Endodermal cell (in vitro differentiated cells): ENCODE results near the gene OVOL2. TPM values are rescaled to one million over a fixed set of nuclear protein-coding genes. Genes with fewer than 3 reads are reported as not detected.

Source experiments
- DNase-seq: peaks from one replicate; pipeline ENCODE4 v3.0.0-alpha.2; 2017
- H3K27ac ChIP-seq: 2 replicates; pipeline ENCODE4 v1.5.1; 2013; ENCODE audit warnings: mild to moderate bottlenecking, low read depth, low read length, moderate library complexity
- H3K27me3 ChIP-seq: 2 replicates; pipeline ENCODE4 v1.6.1; 2013; ENCODE audit warnings: mild to moderate bottlenecking, low read length, moderate library complexity; ENCODE audit not compliant: insufficient read depth, control insufficient read depth, poor library complexity, severe bottlenecking
- H3K36me3 ChIP-seq: 2 replicates; pipeline ENCODE4 v1.7.0; 2013; ENCODE audit warnings: mild to moderate bottlenecking, low read length, moderate library complexity; ENCODE audit not compliant: control insufficient read depth, insufficient read depth
- H3K4me1 ChIP-seq: one replicate; pipeline ENCODE4 v1.7.0; 2013; ENCODE audit warnings: low read length; ENCODE audit not compliant: control insufficient read depth, insufficient read depth
- H3K4me3 ChIP-seq: 2 replicates; pipeline ENCODE4 v1.5.1; 2013; ENCODE audit warnings: mild to moderate bottlenecking, low read length, moderate library complexity
- H3K9ac ChIP-seq: 2 replicates; pipeline ENCODE4 v1.6.1; 2013; ENCODE audit warnings: mild to moderate bottlenecking, low read length, moderate library complexity; ENCODE audit not compliant: poor library complexity, severe bottlenecking; ENCODE audit errors: extremely low read depth
- H3K9me3 ChIP-seq: 2 replicates; pipeline ENCODE4 v1.6.1; 2013; ENCODE audit warnings: mild to moderate bottlenecking, low read length, moderate library complexity; ENCODE audit not compliant: control insufficient read depth
- H3K27ac Mint-ChIP-seq: 2 replicates; pipeline ENCODE4 v1.8.0; 2020; ENCODE audit warnings: mixed read lengths
- H3K27me3 Mint-ChIP-seq: 2 replicates; pipeline ENCODE4 v1.8.0; 2021; ENCODE audit warnings: mild to moderate bottlenecking, mixed read lengths; ENCODE audit not compliant: insufficient read depth
- H3K36me3 Mint-ChIP-seq: 2 replicates; pipeline ENCODE4 v1.8.0; 2020; ENCODE audit warnings: low read depth, mixed read lengths
- H3K4me1 Mint-ChIP-seq: 2 replicates; pipeline ENCODE4 v1.8.0; 2020; ENCODE audit warnings: mixed read lengths
- H3K4me3 Mint-ChIP-seq: 2 replicates; pipeline ENCODE4 v1.8.0; 2020; ENCODE audit warnings: mild to moderate bottlenecking, moderate library complexity, mixed read lengths
- H3K9me3 Mint-ChIP-seq: 2 replicates; pipeline ENCODE4 v1.8.0; 2020; ENCODE audit warnings: mild to moderate bottlenecking, mixed read lengths
- CTCF ChIP-seq: fragments of 200-600 bp; sonication (generic); conservative IDR thresholded peaks from 2 replicates; pipeline ENCODE4 v1.5.0; 2021; ENCODE audit warnings: antibody characterized with exemption, mild to moderate bottlenecking
- WGBS, 2 experiments: methylation state at CpG; one replicate each; pipeline versions ENCODE4 v1.1.5 to v1.1.7; 2013; ENCODE audit warnings: missing lambda C conversion rate in 2 of 2, mixed read lengths in 1 of 2; ENCODE audit not compliant: insufficient coverage in 1 of 2, insufficient read length in 1 of 2; 5-methylcytosine and 5-hydroxymethylcytosine counted together
- total RNA-seq, 2 donors: library from RNA; stranded (reverse); fragmentation: NEBNext Ultra II Directional in 1 of 2; extraction: Animal tissue kit (Norgen Biotek cat#: 25700) in 1 of 2; gene quantifications; 2 replicates in 1 of 2; 3 replicates in 1 of 2; pipeline ENCODE4 v1.2.1, GENCODE V29; 2021

Gene OVOL2
- total RNA-seq, 2 donors from 2014 or later: 15.3 to 17.0 TPM

GRCh38 chr20:18020931-18021330 is 36.8 kb downstream of the OVOL2 start:
- Histone ChIP-seq H3K36me3 (peaks cover 13% of the 10 kb centered on the region), H3K27me3 (no peaks in the 10 kb centered on the region), H3K4me1 (no peaks in the 10 kb centered on the region), H3K27ac (no peak overlapping the region), H3K9me3 (peaks cover 11% of the 10 kb centered on the region), H3K9ac (no peak overlapping the region), H3K4me3 (no peak overlapping the region)
- Mint-ChIP-seq H3K4me3 (no peak overlapping the region), H3K27ac (no peak overlapping the region), H3K9me3 (peaks cover 9% of the 10 kb centered on the region), H3K27me3 (peaks cover 2% of the 10 kb centered on the region), H3K4me1 (no peaks in the 10 kb centered on the region), H3K36me3 (peaks cover 6% of the 10 kb centered on the region)
- DNase-seq: no peak
- WGBS, 2 experiments: 94 to 95% methylated on average over 5 to 7 of the region's 7 CpGs
- TF ChIP-seq CTCF: peak; percentile 39

- H3K4me3 Mint-ChIP-seq: no peak overlapping the region
- no peaks in the 10 kb centered on the region for H3K27me3 ChIP-seq
- peak; percentile 84 for TF ChIP-seq CTCF
- H3K36me3 Mint-ChIP-seq: peaks cover 5% of the 10 kb centered on the region
- peaks cover 13% of the 10 kb centered on the region for H3K36me3 ChIP-seq
- no peak overlapping the region for H3K27ac Mint-ChIP-seq
- WGBS, 2 experiments: 9 to 28% methylated on average over 1 of the region's 1 CpG
- peaks cover 9% of the 10 kb centered on the region for H3K9me3 Mint-ChIP-seq
- DNase-seq: peak; percentile 75
- H3K27ac ChIP-seq: no peak overlapping the region
- H3K4me1 Mint-ChIP-seq: no peaks in the 10 kb centered on the region
- peaks cover 11% of the 10 kb centered on the region for H3K9me3 ChIP-seq
- no peaks in the 10 kb centered on the region for H3K4me1 ChIP-seq
- H3K9ac ChIP-seq: no peak overlapping the region
- peaks cover 2% of the 10 kb centered on the region for H3K27me3 Mint-ChIP-seq
- H3K4me3 ChIP-seq: no peak overlapping the region
Observed at GRCh38 chr20:18019068-18019467, 38.6 kb downstream of the OVOL2 start.

- no peak for DNase-seq
- peaks cover 2% of the 10 kb centered on the region for H3K27me3 Mint-ChIP-seq
- 92 to 93% methylated on average over 10 of the region's 10 CpGs for WGBS, 2 experiments
- H3K4me1 Mint-ChIP-seq: no peaks in the 10 kb centered on the region
- peaks cover 7% of the 10 kb centered on the region for H3K36me3 Mint-ChIP-seq
- H3K9me3 ChIP-seq: peaks cover 11% of the 10 kb centered on the region
- no peaks in the 10 kb centered on the region for H3K4me1 ChIP-seq
- H3K9me3 Mint-ChIP-seq: peaks cover 8% of the 10 kb centered on the region
- no peaks in the 10 kb centered on the region for H3K27me3 ChIP-seq
- peaks cover 6% of the 10 kb centered on the region for H3K36me3 ChIP-seq
- H3K27ac ChIP-seq: no peak overlapping the region
- no peak overlapping the region for H3K27ac Mint-ChIP-seq
- no peak overlapping the region for H3K9ac ChIP-seq
- no peak for TF ChIP-seq CTCF
- no peak overlapping the region for H3K4me3 Mint-ChIP-seq
- H3K4me3 ChIP-seq: no peak overlapping the region
Observed at GRCh38 chr20:18018100-18018499, 39.6 kb downstream of the OVOL2 start.
